Right renal cortex interstitium (tissue), 3 donors: ENCODE data around the gene CDX4. TPM values are rescaled to one million over a fixed set of nuclear protein-coding genes. Genes with fewer than 3 reads are reported as not detected.
"Not testable (repeated sequence)": the region's sequence is repeated elsewhere in the genome, so short reads cannot be mapped to it uniquely, and the experiment has no call there.

ENCODE experiments used
- DNase-seq, 3 donors: peaks; one replicate each; pipeline ENCODE4 v3.0.0-alpha.2; 2013; ENCODE audit warnings: low read depth in 3 of 3, low spot score in 2 of 3
- polyA plus RNA-seq, 3 donors: library from polyadenylated mRNA; unstranded; fragments of 120-200 nt; gene quantifications; one replicate each; pipeline ENCODE4 v1.2.1, GENCODE V29; 2013; ENCODE audit not compliant: insufficient read length in 3 of 3

CDX4 gene, protein sequence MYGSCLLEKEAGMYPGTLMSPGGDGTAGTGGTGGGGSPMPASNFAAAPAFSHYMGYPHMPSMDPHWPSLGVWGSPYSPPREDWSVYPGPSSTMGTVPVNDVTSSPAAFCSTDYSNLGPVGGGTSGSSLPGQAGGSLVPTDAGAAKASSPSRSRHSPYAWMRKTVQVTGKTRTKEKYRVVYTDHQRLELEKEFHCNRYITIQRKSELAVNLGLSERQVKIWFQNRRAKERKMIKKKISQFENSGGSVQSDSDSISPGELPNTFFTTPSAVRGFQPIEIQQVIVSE
- polyA plus RNA-seq = not detected

DNA sequence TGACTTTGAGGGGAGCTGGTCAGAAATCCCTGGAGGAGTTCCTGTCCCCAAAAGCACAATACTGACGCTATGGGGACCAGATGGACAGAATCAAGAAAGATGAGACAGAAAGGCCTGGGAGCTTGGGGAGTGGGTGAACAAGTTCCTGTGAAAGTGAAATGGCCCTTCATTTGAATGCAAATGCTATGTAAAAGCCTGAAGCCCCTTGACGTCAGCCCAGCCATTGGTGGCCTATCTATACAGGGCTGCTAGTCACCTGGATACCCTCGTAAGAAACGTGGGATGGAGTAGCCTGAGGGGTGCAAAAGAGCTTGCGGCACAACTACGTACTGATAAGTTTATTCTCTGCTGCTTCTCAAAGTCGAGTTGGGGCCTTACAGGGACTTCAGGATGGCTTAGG, at the start of gene CDX4:
CDX4 (plus strand) TSS at position 223 of the 400 bp plus-strand sequence. CDS start 201 bp downstream, outside the sequence.
- DNase-seq = no peak

DNA sequence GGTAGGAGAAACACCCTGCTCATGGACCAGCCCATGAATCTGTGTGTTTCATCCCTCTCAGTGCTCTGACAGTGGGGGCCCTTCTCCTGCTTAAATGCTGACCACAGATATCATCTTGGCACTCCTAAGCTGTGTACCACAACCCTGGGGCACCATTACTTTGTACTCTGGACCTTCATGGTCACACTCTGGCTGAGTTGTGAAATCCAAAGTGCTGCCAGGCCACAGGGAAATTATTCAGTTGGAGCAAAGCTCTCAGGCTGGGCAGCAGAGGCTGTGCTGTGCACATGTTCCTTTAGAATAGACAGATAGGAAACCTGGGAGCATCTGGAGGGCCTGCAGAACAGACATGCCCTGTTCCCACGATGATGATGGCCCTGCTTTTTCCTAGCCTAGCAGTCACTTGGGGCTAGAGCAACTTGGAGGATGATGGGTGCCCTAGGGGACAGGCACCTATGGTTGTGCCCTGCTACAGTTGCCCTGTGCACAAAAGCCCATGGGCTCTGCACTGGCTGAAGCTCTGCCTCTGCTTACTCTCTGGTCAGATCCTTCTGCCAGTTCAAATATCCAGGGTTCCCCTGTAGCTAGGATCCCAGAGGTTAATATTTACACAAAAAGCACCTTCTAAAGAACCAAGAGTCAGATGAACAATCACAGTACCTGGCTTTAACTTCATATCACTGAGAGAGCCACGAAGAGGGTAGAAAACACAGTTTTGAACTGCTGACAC, 48.5 kb upstream of the CDX4 start:
- DNase-seq = no peak

DNA sequence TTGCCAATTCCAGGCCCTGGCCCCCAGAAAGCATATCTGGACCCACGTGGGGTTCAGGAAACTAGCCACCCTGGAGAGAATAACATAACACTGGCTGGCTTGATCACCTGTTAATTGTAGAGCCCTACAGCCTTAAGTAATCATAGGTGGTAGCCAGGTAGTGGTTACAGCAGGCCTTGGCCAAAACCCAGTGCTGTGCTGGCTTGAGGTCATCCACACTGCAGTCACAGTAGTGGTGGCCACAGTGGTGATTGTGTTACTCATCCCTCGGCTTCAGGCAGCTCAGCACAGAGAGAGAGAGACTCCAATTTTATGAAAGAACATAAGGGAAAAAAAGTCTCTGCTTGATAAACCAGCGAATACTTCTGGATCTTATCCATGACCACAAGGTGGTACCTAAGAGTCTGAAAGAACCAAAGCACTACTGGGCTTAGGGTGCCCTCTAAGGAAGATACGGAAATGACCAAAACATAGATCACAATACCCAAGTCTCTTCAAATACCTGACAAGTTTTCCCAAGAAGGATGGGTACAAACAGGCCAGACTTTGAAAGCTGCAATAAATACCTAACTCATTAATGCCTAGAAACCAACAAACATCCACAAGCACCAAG, 46.6 kb upstream of the CDX4 start:
- no peak for DNase-seq

DNA sequence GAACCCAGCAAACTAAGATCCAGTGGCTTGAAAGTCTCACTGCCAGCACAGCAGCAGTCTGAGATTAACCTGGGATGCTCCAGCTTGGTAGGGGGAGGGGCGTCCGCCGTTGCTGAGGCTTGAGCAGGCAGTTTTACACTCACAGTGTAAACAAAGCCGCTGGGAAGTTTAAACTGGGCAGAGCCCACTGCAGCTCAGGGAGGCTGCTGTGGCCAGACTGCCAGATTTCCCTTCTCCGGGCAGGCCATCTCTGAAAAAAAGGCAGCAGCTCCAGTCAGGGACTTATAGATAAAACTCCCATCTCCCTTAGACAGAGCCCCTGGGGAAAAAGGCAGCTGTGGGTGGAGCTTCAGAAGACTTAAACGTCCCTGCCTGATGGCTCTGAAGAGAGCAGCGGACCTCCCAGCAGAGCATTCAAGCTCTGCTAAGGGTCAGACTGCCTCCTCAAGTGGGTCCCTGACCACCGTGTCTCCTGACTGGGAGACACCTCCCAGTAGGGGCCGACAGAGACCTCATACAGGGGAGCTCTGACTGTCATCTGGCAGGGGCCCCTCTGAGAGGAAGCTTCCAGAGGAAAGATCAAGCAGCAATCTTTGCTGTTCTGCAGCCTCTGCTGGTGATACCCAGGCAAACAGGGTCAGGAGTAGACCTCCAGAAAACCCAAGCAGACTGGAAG, 45.1 kb upstream of the CDX4 start:
- no peak for DNase-seq

DNA sequence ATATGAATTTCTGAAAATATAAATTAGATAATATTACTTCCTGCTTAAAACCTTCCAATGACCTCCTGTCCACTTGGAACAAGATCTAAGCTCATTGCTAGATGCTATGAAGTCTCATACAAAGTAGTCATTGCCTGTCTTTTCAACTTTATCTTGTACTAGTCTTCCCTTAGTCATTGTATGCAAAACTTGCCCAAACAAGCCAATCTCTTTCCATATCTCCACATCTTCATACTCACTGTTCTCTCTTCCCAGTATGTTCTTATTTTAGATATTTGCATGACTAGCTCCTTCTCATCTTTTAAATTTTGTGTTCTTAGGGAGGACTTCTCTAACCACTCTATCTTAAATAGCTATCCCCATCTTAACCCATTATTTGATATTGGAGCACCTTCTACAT, 33.9 kb upstream of the CDX4 start:
- no peak for DNase-seq

DNA sequence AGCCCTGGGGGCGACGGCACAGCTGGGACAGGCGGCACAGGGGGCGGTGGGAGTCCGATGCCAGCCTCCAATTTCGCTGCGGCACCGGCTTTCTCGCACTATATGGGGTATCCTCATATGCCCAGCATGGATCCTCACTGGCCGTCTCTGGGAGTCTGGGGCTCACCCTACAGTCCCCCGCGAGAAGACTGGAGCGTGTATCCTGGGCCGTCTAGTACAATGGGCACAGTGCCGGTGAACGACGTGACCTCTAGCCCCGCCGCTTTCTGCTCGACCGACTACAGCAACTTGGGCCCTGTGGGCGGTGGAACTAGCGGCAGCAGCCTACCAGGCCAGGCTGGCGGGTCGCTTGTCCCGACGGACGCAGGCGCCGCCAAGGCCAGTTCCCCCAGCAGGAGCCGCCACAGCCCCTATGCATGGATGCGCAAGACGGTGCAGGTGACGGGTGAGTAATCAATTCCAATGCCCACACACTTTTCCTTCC, 500 bp downstream of the CDX4 start:
- DNase-seq = no peak

DNA sequence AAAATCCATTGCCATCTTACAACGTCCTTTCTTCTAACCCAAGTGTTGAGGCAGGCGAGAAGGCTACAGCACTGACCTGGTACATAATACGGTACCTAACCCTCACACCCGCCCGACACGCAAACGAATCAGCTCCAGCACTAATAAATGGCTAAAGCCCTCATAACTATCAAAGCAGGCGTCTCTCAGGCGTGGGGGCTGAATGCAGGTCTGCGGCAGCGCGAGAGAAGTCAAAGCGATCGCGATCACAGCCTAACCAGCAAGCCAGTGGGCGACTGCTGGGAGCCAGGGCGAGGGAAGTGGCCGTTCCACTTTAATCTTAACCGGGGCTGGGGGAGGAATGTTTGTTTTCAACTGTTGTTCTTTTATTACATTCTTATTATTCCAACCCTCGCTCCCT, 1.5 kb downstream of the CDX4 start:
- no peak for DNase-seq

DNA sequence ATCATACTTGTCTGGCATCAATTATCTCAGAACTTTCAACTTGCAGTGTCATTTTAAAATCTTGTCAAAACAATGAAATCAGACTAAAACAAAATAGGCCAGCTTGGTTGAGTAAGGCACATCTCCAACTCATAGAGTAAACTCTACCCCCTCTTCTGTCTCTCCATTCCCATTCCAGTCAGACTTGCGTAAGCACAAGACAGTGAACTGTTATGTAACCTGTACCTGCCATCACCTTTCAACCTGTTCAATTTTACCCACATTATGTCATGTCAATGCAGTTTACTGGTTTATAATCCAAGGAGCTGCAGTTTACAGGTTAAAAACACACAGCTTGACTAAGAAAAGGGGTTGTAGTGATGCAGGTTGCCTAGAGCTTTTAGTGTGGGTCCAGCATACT, 8.3 kb downstream of the CDX4 start:
- DNase-seq = no peak

DNA sequence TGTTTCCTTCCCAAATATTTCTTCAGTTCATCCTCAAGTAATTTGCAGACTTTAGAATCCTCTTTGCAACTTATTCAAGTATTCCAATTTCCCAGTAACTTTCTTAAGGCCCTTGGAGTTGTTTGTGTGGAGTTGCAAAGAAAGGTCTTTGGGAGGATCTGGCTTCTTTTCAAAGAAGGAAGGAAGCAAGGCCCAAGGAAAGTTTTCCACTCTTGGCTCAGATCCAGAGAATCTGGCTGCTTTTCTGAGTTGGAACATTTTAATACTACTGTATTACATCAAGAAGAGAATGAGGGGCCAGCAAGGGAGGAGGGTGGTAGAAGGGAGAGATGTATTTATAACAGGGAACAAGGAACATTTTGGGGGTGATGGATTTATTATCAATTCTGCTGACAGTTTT, 10.5 kb downstream of the CDX4 start:
- no peak for DNase-seq

DNA sequence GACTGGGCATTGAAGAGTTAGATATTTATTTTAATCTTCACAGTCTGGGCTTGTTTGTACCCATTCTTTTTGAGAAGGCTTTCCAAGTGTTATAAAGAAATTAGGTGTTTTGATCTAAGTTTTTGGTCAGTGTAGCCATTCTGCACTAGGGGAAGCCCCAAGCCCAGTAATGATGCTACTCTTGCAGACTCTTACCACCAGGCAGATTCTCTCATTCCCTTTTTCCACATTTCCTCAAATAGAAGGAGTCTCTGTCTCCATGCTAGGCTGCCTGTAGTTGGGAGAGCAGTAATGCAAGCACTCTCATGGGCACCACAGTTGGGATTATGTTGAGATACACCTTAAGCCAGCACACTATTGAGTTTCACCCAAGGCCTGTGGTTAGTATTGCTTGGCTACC, 21.5 kb downstream of the CDX4 start:
- no peak for DNase-seq

DNA sequence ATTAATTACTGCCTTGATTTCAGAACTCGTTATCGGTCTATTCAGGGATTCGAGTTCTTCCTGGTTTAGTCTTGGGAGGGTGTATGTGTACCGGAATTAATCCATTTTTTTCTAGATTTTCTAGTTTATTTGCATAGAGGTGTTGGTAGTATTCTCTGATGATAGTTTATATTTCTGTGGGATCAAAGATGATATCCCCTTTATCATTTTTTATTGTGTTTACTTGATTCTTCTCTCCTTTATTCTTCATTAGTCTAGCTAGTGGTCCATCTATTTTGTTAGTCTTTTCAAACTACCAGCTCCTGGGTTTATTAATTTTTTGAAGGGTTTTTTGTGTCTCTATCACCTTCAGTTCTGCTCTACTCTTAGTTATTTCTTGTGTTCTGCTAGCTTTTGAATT, 32.1 kb downstream of the CDX4 start:
- DNase-seq = no peak

DNA sequence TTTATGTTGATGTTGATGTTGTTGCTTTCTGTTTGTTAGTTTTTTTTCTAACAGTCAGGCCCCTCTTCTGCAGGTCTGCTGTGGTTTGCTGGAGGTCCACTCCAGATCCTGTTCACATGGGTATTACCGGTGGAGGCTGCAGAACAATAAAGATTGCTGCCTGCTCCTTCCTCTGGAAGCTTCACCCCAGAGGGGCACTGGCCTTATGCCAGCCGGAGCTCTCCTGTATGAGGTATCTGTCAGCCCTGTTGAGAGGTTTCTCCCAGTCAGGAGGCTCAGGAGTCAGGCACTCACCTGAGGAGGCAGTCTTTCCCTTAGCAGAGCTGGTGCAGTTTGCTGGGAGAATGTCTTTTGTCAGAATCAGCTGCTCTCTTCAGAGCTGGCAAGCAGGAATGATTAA, 34.7 kb downstream of the CDX4 start:
- no peak for DNase-seq

DNA sequence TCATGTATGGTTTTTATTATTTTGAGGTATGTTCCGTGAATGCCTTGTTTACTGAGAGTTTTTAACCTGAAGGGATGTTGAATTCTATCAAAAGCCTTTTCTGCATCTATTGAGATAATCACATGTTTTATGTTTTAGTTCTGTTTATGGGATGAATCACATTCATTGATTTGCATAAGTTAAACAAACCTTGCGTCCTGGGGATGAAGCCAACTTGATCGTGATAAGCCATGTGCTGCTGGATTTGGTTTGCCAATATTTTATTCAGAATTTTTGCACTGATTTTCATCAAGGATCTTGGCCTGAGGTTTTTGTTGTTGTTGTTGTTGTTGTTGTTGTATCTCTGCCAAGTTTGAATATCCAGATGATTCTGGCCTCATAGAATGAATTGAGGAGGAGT, 43.8 kb downstream of the CDX4 start:
- DNase-seq = no peak

DNA sequence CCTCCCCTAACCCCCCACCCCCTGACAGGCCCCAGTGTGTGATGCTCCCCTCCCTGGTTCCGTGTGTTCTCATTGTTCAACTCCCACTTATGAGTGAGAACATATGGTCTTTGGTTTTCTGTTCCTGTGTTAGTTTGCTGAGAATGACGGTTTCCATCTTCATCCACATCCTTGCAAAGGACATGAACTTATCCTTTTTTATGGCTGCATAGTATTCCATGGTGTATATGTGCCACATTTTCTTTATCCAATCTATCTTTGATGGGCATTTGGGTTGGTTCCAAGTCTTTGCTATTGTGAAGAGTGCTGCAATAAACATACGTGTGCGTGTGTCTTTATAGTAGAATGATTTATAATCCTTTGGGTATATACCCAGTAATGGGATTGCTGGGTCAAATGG, 45.3 kb downstream of the CDX4 start:
- DNase-seq = not testable (repeated sequence)

Other genes with a start within 250 kb of the CDX4 start
- 1 to 10 TPM; 2.8 to 4.7 (median 3.4) TPM for gene NAP1L2, start 232.2 kb upstream of the CDX4 start, polyA plus RNA-seq
- 10 to 100 TPM; 10.0 to 10.9 (median 10.4) TPM for gene CHIC1, start 116.1 kb downstream of the CDX4 start, polyA plus RNA-seq